NCI-H526 (cell line): ENCODE results near the gene AZIN2.
"Not testable (repeated sequence)": the region's sequence is repeated elsewhere in the genome, so short reads cannot be mapped to it uniquely, and the experiment has no call there.

ENCODE experiments used
- DNase-seq, 2 experiments: peaks; one replicate each; lab custom pipeline; 2025; lab: John Stamatoyannopoulos, UW

The AZIN2 gene

DNA sequence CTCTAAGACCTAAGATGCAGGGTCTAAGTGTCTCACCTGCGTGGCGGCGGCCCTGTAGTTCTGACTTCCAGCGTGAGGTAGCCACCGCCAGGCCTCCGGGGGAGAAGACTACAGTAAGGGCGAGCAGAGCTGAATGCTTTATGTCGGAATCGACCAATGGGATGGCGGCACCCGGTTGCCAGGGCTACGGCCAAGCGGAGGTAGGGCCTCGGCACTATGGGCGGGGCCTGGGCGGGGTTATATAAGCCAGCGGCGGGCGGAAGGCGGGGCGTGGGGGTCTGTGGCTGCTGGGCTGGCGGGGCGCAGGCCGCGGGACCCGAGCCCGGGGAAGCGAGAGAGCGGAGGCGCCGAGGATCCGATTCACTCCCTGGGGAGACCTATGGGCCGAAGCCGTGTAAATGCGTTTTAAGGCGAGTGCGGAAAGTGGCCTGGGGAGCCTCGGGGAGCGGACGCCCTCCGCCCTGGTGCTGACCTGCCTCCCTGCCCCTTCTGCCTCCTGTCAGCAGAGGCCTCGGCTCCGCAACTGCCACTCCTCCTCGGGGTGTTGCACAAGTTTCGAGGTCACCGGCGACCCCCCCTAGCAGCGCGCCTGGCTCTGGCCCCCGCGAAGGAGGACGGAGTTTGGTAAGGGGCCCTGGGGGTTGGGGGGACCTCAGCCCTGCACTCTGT, at the start of gene AZIN2:
AZIN2 (plus strand) TSS at position 269 of the 669 bp plus-strand sequence. CDS start 1,097 bp downstream, outside the sequence.
- peak; percentile 80 to 97 for DNase-seq

GRCh38 chr1:33031506-33031905, 49.4 kb upstream of the AZIN2 start:
- no peak for DNase-seq

DNA sequence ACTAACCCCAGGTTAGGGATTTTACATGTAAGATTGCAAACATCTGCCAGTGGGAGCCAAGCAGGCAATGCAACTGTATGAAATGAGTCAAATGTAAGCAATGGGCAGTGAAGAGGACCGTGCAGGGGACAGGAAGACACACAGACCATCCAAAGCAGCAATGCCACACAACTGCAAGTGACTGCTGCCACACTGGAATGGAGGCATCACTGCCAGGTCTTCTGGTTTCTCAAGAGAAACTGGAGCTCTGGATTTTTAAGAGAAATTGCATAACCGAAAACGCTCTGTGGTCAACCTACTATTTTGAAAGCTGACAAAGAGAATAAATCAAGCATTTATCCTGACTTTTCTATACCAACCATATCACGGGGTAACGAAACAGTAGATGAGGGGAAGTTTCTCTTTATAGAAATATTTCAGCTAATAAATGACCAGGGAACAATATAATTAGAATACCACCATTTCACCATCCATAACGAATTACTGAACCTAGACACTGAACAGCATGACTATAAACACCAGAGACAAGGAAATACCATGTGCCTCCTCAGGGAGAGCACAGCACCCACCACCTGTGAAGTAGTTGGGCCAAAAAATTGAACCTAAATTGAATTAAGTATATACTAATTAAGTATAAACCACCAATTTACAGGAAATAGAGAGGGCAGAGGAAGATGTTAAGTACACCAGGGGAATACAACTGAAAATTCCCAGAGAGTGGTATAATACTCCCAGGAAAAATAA, 48.7 kb upstream of the AZIN2 start:
- no peak for DNase-seq

GRCh38 chr1:33036051-33036525, 44.9 kb upstream of the AZIN2 start:
- peak in 1 of 2 experiments; percentile 27 for DNase-seq

GRCh38 chr1:33036526-33037503, 44.1 kb upstream of the AZIN2 start, which contains the start of gene AK2:
Gene AK2 (minus strand): TSS chr1:33036883. CDS start chr1:33036828, 55 bp downstream.
- peak; percentile 98 to 99 for DNase-seq

DNA sequence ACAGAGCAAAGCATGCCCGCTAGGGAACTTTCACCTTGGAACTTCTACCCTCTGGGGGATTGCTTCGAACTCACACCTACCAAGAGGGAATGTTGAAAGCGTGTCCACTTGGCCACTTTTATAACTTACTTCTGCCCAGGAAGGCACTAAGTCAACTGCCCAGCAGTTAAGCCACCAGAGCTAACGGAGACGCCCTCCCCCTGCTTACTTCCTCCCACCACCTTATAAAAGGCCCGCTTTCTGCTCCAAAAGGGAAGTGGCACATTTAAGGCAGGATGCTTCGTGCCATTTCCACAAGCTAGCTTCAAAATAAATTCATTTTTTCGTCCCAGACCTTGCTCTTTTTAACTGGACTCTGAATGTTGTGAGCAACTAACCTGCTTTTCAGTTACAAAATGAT, 41.1 kb upstream of the AZIN2 start:
- DNase-seq, result no peak

DNA sequence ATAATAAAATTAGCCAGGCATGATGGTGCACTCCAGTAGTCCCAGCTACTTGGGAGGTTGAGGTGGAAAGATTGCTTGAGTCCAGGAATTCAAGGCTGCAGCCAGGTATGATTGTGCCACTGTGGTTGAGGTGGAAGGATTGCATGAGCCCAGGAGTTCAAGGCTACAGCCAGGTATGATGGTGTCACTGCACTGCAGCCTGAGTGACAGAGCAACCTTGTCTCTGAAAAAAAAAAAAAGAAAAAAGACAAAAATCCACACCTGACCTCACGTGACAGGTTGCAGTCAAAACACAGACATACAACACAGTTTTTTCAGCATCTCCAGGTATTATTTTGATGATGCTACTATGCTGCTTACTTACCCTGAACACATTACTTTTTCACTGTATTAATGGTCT, 39.9 kb upstream of the AZIN2 start:
- DNase-seq, result no peak

- DNase-seq, result no peak
Measured at GRCh38 chr1:33042831-33043230, 38.1 kb upstream of the AZIN2 start.

DNA sequence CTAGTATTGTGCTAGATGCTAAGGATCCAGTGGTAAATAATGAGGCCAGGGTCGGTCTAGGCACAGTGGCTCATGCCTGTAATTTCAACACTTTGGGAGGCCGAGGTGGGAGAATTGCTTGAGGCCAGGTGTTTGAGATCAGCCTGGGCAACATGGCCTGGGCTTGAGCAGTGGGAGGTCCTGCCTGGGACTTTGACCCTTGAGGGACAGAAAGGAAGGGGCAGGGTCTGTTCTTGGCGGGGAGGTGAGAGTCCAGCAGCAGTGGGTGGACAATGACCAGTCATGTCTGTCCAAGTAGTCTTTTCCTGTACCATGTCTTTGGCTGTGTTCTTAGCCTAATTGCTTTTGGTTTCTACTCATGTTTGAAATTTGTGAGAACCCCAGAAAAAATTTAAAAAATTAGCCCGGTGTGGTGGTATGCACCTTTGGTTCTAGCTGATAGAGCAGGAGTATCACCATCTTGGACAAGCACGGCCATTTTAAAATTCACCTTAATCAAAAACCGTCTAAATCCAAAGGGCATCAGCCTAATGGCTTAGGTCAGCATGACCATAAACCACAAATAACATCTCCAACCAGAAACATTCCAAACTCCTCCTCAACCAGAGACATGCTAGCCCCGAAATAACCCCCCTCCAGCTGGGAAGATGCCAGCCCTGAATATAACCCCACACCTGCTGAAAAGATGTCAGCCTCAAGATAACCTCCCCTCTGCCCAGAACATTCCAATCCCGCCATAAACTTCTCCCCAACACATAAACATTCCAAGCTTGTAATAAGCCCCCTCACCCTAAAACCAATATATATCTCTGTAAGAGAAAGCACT, 37.5 kb upstream of the AZIN2 start:
- DNase-seq, result no peak

DNA sequence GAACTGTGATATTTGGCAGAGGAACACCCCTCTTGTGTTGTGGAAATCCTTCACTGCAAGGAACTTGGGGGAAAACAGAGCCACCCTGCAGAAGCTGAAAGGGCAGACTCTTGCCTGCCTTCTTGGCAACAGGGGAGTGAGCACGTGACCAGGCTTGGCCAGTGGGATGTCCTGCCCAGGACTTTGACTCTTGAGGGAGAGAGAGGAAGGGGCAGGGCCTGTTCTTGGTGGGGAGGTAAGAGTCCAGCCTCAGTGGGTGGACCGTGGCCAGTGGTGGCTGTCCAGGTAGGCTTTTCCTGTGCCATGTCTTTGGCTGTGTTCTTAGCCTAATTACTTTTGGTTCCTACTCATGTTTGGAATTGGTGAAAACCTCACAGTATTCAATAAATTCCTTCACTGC, 35.7 kb upstream of the AZIN2 start:
- no peak for DNase-seq

DNA sequence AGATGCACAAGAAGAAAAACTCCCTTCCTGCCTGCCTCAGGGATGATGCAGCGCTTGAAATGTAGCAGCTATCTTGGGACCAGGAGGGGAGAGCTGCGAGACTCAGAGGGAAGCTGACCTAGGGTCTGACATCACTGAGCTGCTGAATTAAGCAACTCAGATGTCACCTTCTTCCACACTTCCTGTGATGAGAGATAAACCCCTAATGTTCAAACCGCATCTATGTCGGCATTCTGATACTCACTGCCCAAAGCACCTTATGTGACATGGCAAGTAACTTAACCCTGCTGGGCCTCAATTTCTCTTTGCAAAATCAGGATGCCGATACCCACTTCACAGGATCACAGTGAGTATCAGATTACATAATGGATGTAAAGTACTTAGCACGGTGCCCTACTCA, 35.1 kb upstream of the AZIN2 start:
- no peak for DNase-seq

- DNase-seq, result not testable (repeated sequence)
Measured at GRCh38 chr1:33046234-33046633, 34.7 kb upstream of the AZIN2 start.

DNA sequence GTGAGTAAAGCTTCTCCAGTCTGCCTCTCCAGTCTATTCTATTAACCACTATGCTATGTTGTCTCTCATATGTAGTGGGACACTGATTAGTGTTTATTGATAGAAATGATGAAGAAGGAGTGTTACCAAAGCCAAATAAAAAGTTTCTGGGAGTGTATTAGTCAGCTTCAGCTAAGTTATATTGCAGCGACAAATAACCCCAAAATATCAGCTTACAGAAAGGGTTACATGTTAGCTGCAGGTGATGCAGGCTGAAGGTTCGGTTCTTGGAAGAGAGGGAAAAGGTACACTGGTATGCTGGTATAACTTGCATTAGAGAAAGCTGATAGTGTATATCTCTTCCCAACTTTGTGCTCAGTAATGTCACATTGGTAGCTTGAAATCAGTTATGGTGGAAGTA, 33.7 kb upstream of the AZIN2 start:
- no peak for DNase-seq

DNA sequence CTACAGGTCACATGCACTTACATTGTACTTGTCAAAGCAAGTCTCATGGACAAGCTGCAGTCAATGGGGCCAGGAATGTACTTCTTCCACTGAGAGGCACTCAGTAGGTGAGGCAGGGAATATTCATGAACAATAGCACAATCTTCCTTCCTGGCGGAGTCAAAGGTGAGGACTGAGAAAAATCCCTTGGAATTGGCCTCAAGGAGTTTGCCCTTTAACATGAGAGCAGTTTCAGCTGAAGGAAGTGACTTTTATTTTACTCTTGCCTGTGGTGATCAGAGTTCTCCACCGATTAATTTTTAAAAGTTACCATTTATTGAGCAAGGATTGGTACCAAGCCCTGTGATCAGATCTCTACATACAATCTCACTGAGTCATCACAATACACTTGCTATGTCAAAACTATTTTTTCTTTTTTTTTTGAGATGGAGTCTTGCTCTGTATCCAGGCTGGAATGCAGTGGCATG, 33.1 kb upstream of the AZIN2 start:
- DNase-seq, result no peak

GRCh38 chr1:33048426-33048825, 32.5 kb upstream of the AZIN2 start:
- no peak for DNase-seq

DNA sequence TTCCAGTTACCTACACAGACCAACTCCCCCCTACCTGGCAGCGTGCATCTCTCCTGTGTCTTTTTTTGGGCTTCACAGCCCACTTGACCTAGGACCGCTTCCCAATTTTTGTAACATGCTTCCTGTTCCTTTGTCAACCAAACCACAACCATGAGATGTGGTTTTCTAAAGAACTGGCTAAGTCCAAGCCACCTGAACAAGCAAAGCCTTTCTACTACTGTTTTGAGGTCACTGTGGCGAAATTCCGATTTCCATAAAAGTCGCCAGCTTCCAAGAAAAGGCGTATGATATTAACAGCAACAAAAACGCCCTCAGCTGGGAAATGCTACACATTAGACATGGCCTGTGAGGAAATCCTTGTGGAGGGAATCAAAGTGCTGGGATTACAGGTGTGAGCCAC, 31.6 kb upstream of the AZIN2 start:
- DNase-seq, result no peak

DNA sequence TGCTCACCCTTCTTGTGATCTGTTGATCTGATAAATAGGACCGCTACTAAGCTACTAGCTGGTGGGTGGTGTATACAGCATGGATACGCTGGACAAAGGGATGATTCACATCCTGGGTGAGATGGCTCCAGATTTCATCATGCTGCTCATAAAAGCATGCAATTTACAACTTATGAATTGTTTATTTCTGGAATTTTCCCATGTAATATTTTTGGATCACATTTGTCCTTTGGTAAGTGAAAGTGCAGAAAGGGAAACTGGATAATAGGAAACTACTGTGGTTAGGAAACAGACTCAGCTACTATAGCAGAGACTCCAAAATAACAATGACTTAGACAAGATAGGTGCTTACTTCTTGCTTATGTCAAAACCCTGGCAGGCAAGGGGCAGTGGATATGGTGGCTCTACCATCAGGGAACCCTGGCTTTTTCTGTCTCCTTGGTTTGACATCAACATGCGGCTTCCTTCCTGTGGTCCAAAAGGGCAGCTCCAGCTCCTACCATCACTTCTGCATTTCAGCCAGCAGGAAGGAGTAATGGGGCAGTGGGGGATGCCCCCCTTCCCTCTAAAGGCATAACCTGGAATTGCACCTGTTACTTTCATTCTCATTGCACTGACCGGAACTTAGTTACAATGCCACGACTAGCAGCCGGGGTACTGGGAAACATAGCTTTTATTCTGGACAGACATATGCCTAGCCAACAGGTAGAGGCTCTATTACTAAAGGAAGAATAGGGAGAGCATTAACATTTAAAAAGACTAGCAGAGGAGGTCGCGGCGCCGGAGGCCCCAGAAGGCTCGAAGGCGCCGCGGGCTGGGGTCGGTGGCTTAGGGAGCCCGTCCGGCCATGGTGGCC, 30.5 kb upstream of the AZIN2 start:
- no peak for DNase-seq

GRCh38 chr1:33055210-33056008, 25.5 kb upstream of the AZIN2 start:
- peak; percentile 62 to 75 for DNase-seq

GRCh38 chr1:33056426-33056825, 24.5 kb upstream of the AZIN2 start:
- DNase-seq, result no peak
